ENCODE measurements around the gene ANKRD29. TPM values are rescaled to one million over a fixed set of nuclear protein-coding genes. Genes with fewer than 3 reads are reported as not detected.

Gene ANKRD29
- polyA plus RNA-seq, 1 donor (not counting 4 experiments of a cell fraction or from before 2014, with no cell fraction given): 3.7 TPM

DNA sequence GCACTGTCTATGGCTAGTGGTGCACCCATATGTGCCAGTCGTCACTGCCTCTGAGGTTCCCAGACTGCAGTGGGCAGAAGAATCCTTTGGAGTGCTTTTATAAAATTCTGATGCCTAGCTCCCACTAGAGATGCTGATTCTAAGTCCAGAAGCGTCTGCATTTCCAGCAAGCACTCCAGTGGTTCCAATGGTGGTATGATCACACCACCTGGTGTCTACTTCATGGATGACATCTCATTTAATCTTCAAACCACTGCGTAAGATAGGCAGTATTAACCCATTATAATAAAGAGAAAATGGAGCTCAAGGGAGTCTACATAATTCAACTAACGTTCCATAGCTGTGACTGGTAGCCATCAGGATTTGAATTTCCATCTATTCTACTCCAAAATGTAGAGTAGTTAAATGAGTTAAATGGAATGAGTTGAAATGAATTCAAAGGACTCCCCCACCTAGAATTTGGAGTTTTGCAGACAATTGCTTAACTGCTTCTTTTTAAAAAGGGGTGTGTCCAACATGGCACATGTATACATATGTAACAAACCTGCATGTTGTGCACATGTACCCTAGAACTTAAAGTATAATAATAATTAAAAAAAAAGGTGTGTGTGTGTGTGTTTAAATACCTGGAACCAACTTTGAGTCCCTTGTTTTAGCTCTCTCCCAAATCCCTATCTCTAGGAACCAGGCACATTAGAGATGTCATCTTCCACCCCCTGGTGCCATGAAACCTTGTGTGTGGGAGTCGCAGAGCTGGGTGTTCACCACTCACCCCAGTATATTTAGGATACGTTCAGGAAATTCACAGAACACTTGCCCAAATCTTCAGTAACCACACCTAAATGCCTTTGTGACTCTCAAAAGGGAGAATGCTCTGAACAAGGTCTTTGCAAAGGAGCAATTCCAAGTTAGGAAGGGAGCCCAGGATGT lies 40.6 kb upstream of the ANKRD29 start:
- no peaks in the 10 kb centered on the region for H3K27me3 ChIP-seq (ENCODE audit: control insufficient read depth, extremely low read depth, insufficient read depth, low read length)
- H3K79me2 ChIP-seq (ENCODE audit: control insufficient read depth, insufficient read depth, low read length): no peaks in the 10 kb centered on the region
- H3K27ac ChIP-seq (ENCODE audit: control insufficient read depth, insufficient read depth, low read length): no peak overlapping the region
- no peaks in the 10 kb centered on the region for H3K9me1 ChIP-seq (ENCODE audit: control insufficient read depth, extremely low read depth, insufficient read depth, low read length)
- no peaks in the 10 kb centered on the region for H3K9me3 ChIP-seq (ENCODE audit: control insufficient read depth, low read depth, low read length)
- no peaks in the 10 kb centered on the region for H3K4me1 ChIP-seq (ENCODE audit: control insufficient read depth, extremely low read depth, insufficient read depth, low read length)
- DNase-seq (ENCODE audit: low read depth, low spot score) (no peak), FAIRE-seq (peak; percentile 62)
- dilution Hi-C loops (cut with MboI; ENCODE audit: extremely low pct_ligation_motif_present, low sequenced_read_pairs): no loop called here
- no peak overlapping the region for H3K4me2 ChIP-seq (ENCODE audit: control insufficient read depth, extremely low read depth, insufficient read depth, low read depth, low read length)
- H4K20me1 ChIP-seq (ENCODE audit: control insufficient read depth, extremely low read depth, insufficient read depth, low read length): no peaks in the 10 kb centered on the region
- H2AFZ ChIP-seq (ENCODE audit: control insufficient read depth, low read length): no peak overlapping the region
- no peak for TF ChIP-seq EZH2 (IDR thresholded peaks at IDR 0.05; ENCODE audit: low read length)
- TF ChIP-seq CTCF (optimal IDR thresholded peaks at IDR 0.05 in 1 of 3, IDR thresholded peaks at IDR 0.05 in 1 of 3, conservative IDR thresholded peaks at IDR 0.05 in 1 of 3; ENCODE audit: extremely low read depth in 1 of 3, insufficient read depth in 2 of 3, low read length in 3 of 3): peak; percentile 56 to 75 (median 65)
- H3K9ac ChIP-seq (ENCODE audit: control insufficient read depth, extremely low read depth, insufficient read depth, low read length): no peak overlapping the region
- H3K36me3 ChIP-seq (ENCODE audit: control insufficient read depth in 2 of 2, extremely low read depth in 1 of 2, insufficient read depth in 2 of 2, low read length in 2 of 2): no peaks in the 10 kb centered on the region
- no peak overlapping the region for H3K4me3 ChIP-seq (ENCODE audit: control insufficient read depth in 2 of 3, extremely low read depth in 1 of 3, insufficient read depth in 2 of 3, low read depth in 1 of 3, low read length in 3 of 3)

DNA sequence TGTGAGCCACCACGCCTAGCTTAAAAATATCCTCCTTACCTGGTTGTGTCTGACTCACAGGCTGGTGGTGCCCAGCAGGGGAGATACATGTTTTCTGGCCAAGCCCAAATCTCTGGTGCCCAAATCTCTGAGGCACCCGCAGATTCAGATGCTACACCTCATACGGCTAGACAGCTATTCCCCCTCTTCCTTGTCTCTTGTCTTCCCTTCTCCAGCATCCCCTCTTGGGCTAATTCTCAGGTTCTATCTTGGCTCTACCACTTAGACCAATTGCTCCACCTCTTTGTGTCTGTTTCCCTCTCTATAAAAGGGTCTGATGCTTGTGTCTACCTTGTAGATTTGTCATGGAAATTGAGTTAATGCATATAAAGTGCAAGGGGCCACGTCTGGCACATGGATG lies 39.9 kb upstream of the ANKRD29 start:
- H3K9me1 ChIP-seq (ENCODE audit: control insufficient read depth, extremely low read depth, insufficient read depth, low read length): no peaks in the 10 kb centered on the region
- no peaks in the 10 kb centered on the region for H4K20me1 ChIP-seq (ENCODE audit: control insufficient read depth, extremely low read depth, insufficient read depth, low read length)
- H3K27ac ChIP-seq (ENCODE audit: control insufficient read depth, insufficient read depth, low read length): no peak overlapping the region
- no peaks in the 10 kb centered on the region for H3K79me2 ChIP-seq (ENCODE audit: control insufficient read depth, insufficient read depth, low read length)
- H3K9me3 ChIP-seq (ENCODE audit: control insufficient read depth, low read depth, low read length): no peaks in the 10 kb centered on the region
- H3K36me3 ChIP-seq (ENCODE audit: control insufficient read depth in 2 of 2, extremely low read depth in 1 of 2, insufficient read depth in 2 of 2, low read length in 2 of 2): no peaks in the 10 kb centered on the region
- no peak overlapping the region for H3K4me2 ChIP-seq (ENCODE audit: control insufficient read depth, extremely low read depth, insufficient read depth, low read depth, low read length)
- H3K27me3 ChIP-seq (ENCODE audit: control insufficient read depth, extremely low read depth, insufficient read depth, low read length): no peaks in the 10 kb centered on the region
- FAIRE-seq (no peak), DNase-seq (ENCODE audit: low read depth, low spot score) (no peak)
- dilution Hi-C loops (cut with MboI; ENCODE audit: extremely low pct_ligation_motif_present, low sequenced_read_pairs): no loop called here
- H3K4me3 ChIP-seq (ENCODE audit: control insufficient read depth in 2 of 3, extremely low read depth in 1 of 3, insufficient read depth in 2 of 3, low read depth in 1 of 3, low read length in 3 of 3): no peak overlapping the region
- H3K9ac ChIP-seq (ENCODE audit: control insufficient read depth, extremely low read depth, insufficient read depth, low read length): no peak overlapping the region
- no peak overlapping the region for H2AFZ ChIP-seq (ENCODE audit: control insufficient read depth, low read length)
- H3K4me1 ChIP-seq (ENCODE audit: control insufficient read depth, extremely low read depth, insufficient read depth, low read length): no peaks in the 10 kb centered on the region
- no peak for TF ChIP-seq EZH2 (IDR thresholded peaks at IDR 0.05; ENCODE audit: low read length)
- no peak for TF ChIP-seq CTCF (optimal IDR thresholded peaks at IDR 0.05 in 1 of 3, IDR thresholded peaks at IDR 0.05 in 1 of 3, conservative IDR thresholded peaks at IDR 0.05 in 1 of 3; ENCODE audit: extremely low read depth in 1 of 3, insufficient read depth in 2 of 3, low read length in 3 of 3)

Data from keratinocyte (primary cell).